Testis (tissue), 3 donors: Measurements from ENCODE around the gene MARCHF3. TPM values are rescaled to one million over a fixed set of nuclear protein-coding genes. Genes with fewer than 3 reads are reported as not detected.
"Not testable (repeated sequence)": the region's sequence is repeated elsewhere in the genome, so short reads cannot be mapped to it uniquely, and the experiment has no call there.

ENCODE experiments used
- DNase-seq: peaks from one replicate; pipeline ENCODE4 v3.0.0-alpha.2; 2019
- H3K27ac ChIP-seq, 2 donors: fragments of 200-600 bp; sonication (generic); one replicate each; pipeline ENCODE4 v1.5.1; 2019
- H3K27me3 ChIP-seq: fragments of 200-600 bp; sonication (generic); one replicate; pipeline ENCODE4 v1.5.1; 2019
- H3K36me3 ChIP-seq: fragments of 200-600 bp; sonication (generic); one replicate; pipeline ENCODE4 v1.5.1; 2017; ENCODE audit warnings: low read depth; ENCODE audit errors: missing control alignments
- H3K4me1 ChIP-seq: fragments of 200-600 bp; sonication (generic); one replicate; pipeline ENCODE4 v1.5.1; 2019
- H3K4me3 ChIP-seq, 2 donors: fragments of 200-600 bp; sonication (generic); one replicate each; pipeline ENCODE4 v1.5.1; 2017 to 2019
- H3K9me3 ChIP-seq: fragments of 200-600 bp; sonication (generic); one replicate; pipeline ENCODE4 v1.5.1; 2017
- POLR2A ChIP-seq: fragments of 450-650 bp; IDR thresholded peaks from one replicate; pipeline ENCODE4 v1.6.1; 2017; ENCODE audit warnings: antibody characterized with exemption, mild to moderate bottlenecking, moderate library complexity
- WGBS, 2 donors: methylation state at CpG; one replicate each; pipeline ENCODE4 v1.1.5; 2018; 5-methylcytosine and 5-hydroxymethylcytosine counted together
- intact Hi-C: fragments of 100-400 bp; cut with DNase I; formaldehyde crosslinking; loops from one replicate; pipeline ENCODE4 v1.15.1; 2023; ENCODE audit warnings: low total_unique reads
- polyA plus RNA-seq: library from polyadenylated mRNA; stranded (reverse); fragments of 350-450 nt; fragmentation: Illumina TruSeq; extraction: RNeasy Lipid Tissue Mini Kit (QIAGEN cat#74804); gene quantifications from one replicate; pipeline ENCODE4 v1.2.3, GENCODE V29; 2014; ENCODE audit warnings: low read depth, low replicate concordance; ENCODE audit not compliant: insufficient read depth
- total RNA-seq, 2 donors: library from RNA; depleted of rRNA; stranded (reverse); fragments of >200 nt; gene quantifications; one replicate each; pipeline ENCODE4 v1.2.3, GENCODE V29; 2016
- TF ChIP-seq, protein P1 (sequence below), 3 experiments: fragments of 450-650 bp in 2 of 3; fragments of 200-600 bp in 1 of 3; sonication (generic) in 1 of 3; IDR thresholded peaks; one replicate each; pipeline ENCODE4 v1.5.1; 2016 to 2019; ENCODE audit warnings: antibody characterized with exemption in 3 of 3, mild to moderate bottlenecking in 2 of 3, moderate library complexity in 1 of 3

MARCHF3 gene
- total and polyA plus RNA-seq, 3 donors from 2014 or later, result 34.0 to 81.9 (median 38.8) TPM

DNA sequence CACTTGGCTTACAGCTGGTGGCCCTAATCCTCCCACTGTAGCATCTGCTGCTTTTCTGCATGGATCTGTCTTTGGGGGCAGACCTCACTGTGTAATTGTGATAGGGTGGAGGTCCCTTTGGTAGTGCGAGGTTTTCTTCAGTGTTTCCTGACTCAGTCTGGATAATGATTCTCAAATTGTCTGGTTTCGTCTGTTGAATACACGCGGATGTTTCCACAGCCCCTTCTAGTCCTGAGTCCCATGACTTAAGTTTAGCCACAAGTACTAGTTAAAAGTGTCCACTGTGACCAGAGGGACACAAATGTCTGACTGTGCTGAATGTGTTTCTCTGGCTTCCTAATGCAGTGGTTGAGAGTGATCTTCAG is 182.9 kb downstream of the MARCHF3 start:
- no peak for DNase-seq
- Histone ChIP-seq H3K36me3 (no peaks in the 10 kb centered on the region), H3K4me3 (no peak overlapping the region), H3K9me3 (no peaks in the 10 kb centered on the region), H3K27ac (peak overlapping the region in 1 of 2 donors; percentile 3), H3K27me3 (no peaks in the 10 kb centered on the region), H3K4me1 (peaks cover 31% of the 10 kb centered on the region)
- TF ChIP-seq POLR2A, result no peak
- TF ChIP-seq, protein P1, sequence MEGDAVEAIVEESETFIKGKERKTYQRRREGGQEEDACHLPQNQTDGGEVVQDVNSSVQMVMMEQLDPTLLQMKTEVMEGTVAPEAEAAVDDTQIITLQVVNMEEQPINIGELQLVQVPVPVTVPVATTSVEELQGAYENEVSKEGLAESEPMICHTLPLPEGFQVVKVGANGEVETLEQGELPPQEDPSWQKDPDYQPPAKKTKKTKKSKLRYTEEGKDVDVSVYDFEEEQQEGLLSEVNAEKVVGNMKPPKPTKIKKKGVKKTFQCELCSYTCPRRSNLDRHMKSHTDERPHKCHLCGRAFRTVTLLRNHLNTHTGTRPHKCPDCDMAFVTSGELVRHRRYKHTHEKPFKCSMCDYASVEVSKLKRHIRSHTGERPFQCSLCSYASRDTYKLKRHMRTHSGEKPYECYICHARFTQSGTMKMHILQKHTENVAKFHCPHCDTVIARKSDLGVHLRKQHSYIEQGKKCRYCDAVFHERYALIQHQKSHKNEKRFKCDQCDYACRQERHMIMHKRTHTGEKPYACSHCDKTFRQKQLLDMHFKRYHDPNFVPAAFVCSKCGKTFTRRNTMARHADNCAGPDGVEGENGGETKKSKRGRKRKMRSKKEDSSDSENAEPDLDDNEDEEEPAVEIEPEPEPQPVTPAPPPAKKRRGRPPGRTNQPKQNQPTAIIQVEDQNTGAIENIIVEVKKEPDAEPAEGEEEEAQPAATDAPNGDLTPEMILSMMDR (IDR thresholded peaks at IDR 0.05), result no peak
- intact Hi-C loops, result no loop called here
- 46 to 61% methylated on average over 4 of the region's 4 CpGs for WGBS, 2 donors

- no peak for DNase-seq
- Histone ChIP-seq H3K4me1 (peaks cover 31% of the 10 kb centered on the region), H3K9me3 (no peaks in the 10 kb centered on the region), H3K4me3 (no peak overlapping the region), H3K27ac (peak overlapping the region in 1 of 2 donors; percentile 3), H3K36me3 (no peaks in the 10 kb centered on the region), H3K27me3 (no peaks in the 10 kb centered on the region)
- WGBS, 2 donors, result 64 to 67% methylated on average over 5 of the region's 5 CpGs
- TF ChIP-seq POLR2A, result no peak
- TF ChIP-seq, protein P1 (IDR thresholded peaks at IDR 0.05), result no peak
- intact Hi-C loops, result no loop called here
These were observed 183.5 kb downstream of the MARCHF3 start for GRCh38 chr5:126846744-126847455.

DNA sequence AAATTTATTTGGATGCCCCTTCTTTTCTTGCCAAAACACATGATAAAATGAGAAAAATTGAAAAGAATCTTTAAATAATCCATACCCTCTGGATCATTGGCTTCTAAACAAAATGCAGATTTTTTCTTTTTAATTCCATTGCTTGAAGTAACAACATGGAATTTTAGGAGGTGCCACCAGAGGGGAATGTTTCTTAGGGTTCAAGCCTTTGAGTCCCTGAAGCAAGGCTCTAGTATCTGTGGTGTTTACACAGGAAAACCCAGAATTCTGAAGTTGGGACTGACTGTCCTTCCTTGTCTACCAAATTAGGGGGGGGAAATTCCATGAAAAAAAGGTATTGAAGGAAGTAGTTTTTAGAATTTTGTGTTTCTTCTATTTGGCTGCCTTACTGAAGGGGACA is 184.0 kb downstream of the MARCHF3 start:
- DNase-seq, result no peak
- peaks cover 31% of the 10 kb centered on the region for H3K4me1 ChIP-seq
- intact Hi-C loops, result no loop called here
- H3K4me3 ChIP-seq, result no peak overlapping the region
- H3K27ac ChIP-seq, result no peak overlapping the region
- no peaks in the 10 kb centered on the region for H3K9me3 ChIP-seq
- TF ChIP-seq, protein P1 (IDR thresholded peaks at IDR 0.05), result no peak
- TF ChIP-seq POLR2A, result no peak
- no peaks in the 10 kb centered on the region for H3K36me3 ChIP-seq
- no peaks in the 10 kb centered on the region for H3K27me3 ChIP-seq

- H3K9me3 ChIP-seq, H3K36me3 ChIP-seq, H3K4me3 ChIP-seq, intact Hi-C loops, H3K27ac ChIP-seq, H3K27me3 ChIP-seq, DNase-seq: not testable (repeated sequence)
- WGBS, 2 donors, result 41 to 75% methylated on average over 13 to 14 of the region's 14 CpGs
- H3K4me1 ChIP-seq, result peaks cover 31% of the 10 kb centered on the region
These were observed 184.8 kb downstream of the MARCHF3 start for GRCh38 chr5:126845470-126846070.

DNA sequence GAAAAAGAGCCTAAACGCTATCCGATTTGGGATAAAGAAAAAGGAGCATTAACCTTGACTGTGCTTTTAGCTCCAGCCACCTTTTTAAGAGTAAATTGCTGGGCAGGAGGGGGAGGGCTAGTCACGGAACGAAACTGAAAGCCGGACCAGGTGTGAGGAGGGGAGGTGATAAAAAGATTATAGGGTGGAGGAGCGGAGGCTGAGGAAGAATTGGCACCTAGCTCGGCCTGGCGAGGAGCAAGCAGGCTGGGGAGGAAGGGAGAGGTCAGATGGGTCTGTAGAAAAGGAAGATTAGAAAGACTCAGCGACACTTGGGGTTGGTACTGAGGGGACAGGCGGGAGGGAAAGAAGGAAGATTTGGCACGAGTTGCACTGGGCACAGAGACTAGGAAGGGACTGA is 187.0 kb downstream of the MARCHF3 start:
- H3K4me3 ChIP-seq, H3K9me3 ChIP-seq, H3K36me3 ChIP-seq, intact Hi-C loops, H3K27ac ChIP-seq, H3K27me3 ChIP-seq, DNase-seq: not testable (repeated sequence)
- peaks cover 19% of the 10 kb centered on the region for H3K4me1 ChIP-seq
- WGBS, 2 donors, result 59 to 69% methylated on average over 11 of the region's 11 CpGs

GRCh38 chr5:126839407-126839806 is 191.0 kb downstream of the MARCHF3 start:
- DNase-seq, H3K36me3 ChIP-seq, H3K9me3 ChIP-seq, H3K27ac ChIP-seq, H3K4me1 ChIP-seq, H3K27me3 ChIP-seq, intact Hi-C loops, H3K4me3 ChIP-seq: not testable (repeated sequence)
- 86 to 96% methylated on average over 7 of the region's 7 CpGs for WGBS, 2 donors
